AG04450 (cell line): ENCODE data around the gene RAB31. TPM values are rescaled to one million over a fixed set of nuclear protein-coding genes. Genes with fewer than 3 reads are reported as not detected.
A peak's percentile ranks its signal among the peaks of the same experiment; 100 is the strongest.

Experiments
- CTCF ChIA-PET: fragments of 300-600, 350-600 bp; formaldehyde crosslinking; extraction: SDS; loops from one replicate; lab custom pipeline; 2022; ENCODE audit warnings: antibody characterized with exemption, inconsistent platforms; lab: Charles Lee
- POLR2A ChIA-PET: fragments of 350-600 bp; formaldehyde crosslinking; extraction: SDS; loops from one replicate; lab custom pipeline; 2021; ENCODE audit warnings: antibody characterized with exemption, inconsistent platforms; lab: Yijun Ruan, JAX
- DNase-seq: peaks from one replicate; pipeline ENCODE4 v3.0.0-alpha.2; 2011; ENCODE audit warnings: low read depth, low spot score
- H3K27ac ChIP-seq: one replicate; pipeline ENCODE4 v1.5.1; 2012; ENCODE audit warnings: low read depth, low read length, control low read depth
- H3K27me3 ChIP-seq: one replicate; pipeline ENCODE4 v1.6.0; 2012; ENCODE audit warnings: low read length; ENCODE audit not compliant: control insufficient read depth, insufficient read depth
- H3K4me3 ChIP-seq: 2 replicates; pipeline ENCODE4 v1.5.1; 2011; ENCODE audit warnings: mild to moderate bottlenecking, low read depth, low read length, control low read depth
- H3K9me3 ChIP-seq: 2 replicates; pipeline ENCODE4 v1.5.1; 2012; ENCODE audit warnings: low read length; ENCODE audit not compliant: control insufficient read depth, insufficient read depth
- CTCF ChIP-seq: IDR thresholded peaks from 2 replicates; pipeline ENCODE4 v1.5.1; 2011; ENCODE audit warnings: low read depth, low read length, control low read depth, inconsistent platforms
- polyA plus RNA-seq: library from polyadenylated mRNA; depleted of rRNA; stranded (reverse); fragments of >200 nt; gene quantifications from 2 replicates; pipeline ENCODE4 v1.2.3, GENCODE V29; 2011

The RAB31 gene
- polyA plus RNA-seq, 1 experiment: 43.7 TPM

- ChIA-PET CTCF (no interaction called here), POLR2A (no interaction called here)
- Histone ChIP-seq H3K27ac (no peak overlapping the region), H3K4me3 (no peak overlapping the region), H3K9me3 (no peaks in the 10 kb centered on the region), H3K27me3 (no peaks in the 10 kb centered on the region)
- no peak for TF ChIP-seq CTCF
- no peak for DNase-seq
These were observed 67.1 kb downstream of the RAB31 start for GRCh38 chr18:9775178-9775577.

GRCh38 chr18:9779630-9780029, 71.5 kb downstream of the RAB31 start:
- Histone ChIP-seq H3K9me3 (no peaks in the 10 kb centered on the region), H3K4me3 (no peak overlapping the region), H3K27ac (no peak overlapping the region), H3K27me3 (no peaks in the 10 kb centered on the region)
- ChIA-PET CTCF (no interaction called here), POLR2A (no interaction called here)
- no peak for DNase-seq
- no peak for TF ChIP-seq CTCF

GRCh38 chr18:9782073-9782857, 74.2 kb downstream of the RAB31 start:
- H3K27me3 ChIP-seq: no peaks in the 10 kb centered on the region
- ChIA-PET CTCF (interaction anchor here (0.8 to 1.5 kb wide), 2 partner anchors 12 to 28 kb away, joined by 3 to 6 read pairs; no protein-coding TSS in a partner anchor), POLR2A (no interaction called here)
- TF ChIP-seq CTCF: no peak
- no peak overlapping the region for H3K4me3 ChIP-seq
- H3K9me3 ChIP-seq: no peaks in the 10 kb centered on the region
- peak; percentile 85 for DNase-seq
- H3K27ac ChIP-seq: peak overlapping the region; percentile 70

- H3K27ac ChIP-seq: no peak overlapping the region
- H3K4me3 ChIP-seq: no peak overlapping the region
- H3K27me3 ChIP-seq: no peaks in the 10 kb centered on the region
- no peak for DNase-seq
- TF ChIP-seq CTCF: no peak
- 0 out of 2 replicates have a peak, but pooled peaks cover 3% of the 10 kb centered on the region for H3K9me3 ChIP-seq
- ChIA-PET POLR2A (no interaction called here), CTCF (no interaction called here)
These were observed 78.5 kb downstream of the RAB31 start for GRCh38 chr18:9786631-9787030.

GRCh38 chr18:9787036-9787435, 78.9 kb downstream of the RAB31 start:
- ChIA-PET POLR2A (no interaction called here), CTCF (no interaction called here)
- DNase-seq: no peak
- Histone ChIP-seq H3K27me3 (no peaks in the 10 kb centered on the region), H3K4me3 (no peak overlapping the region), H3K9me3 (0 out of 2 replicates have a peak, but pooled peaks cover 3% of the 10 kb centered on the region), H3K27ac (no peak overlapping the region)
- TF ChIP-seq CTCF: no peak
